Common myeloid progenitor, CD34-positive (primary cell): ENCODE data around the gene C9orf50.
A peak's percentile ranks its signal among the peaks of the same experiment; 100 is the strongest.

Experiments used
- CTCF ChIA-PET: fragments of 350-600 bp; sonication (Branson Sonifier 250); formaldehyde crosslinking; loops from one replicate; lab custom pipeline; 2021; ENCODE audit warnings: antibody characterized with exemption; lab: Charles Lee
- POLR2A ChIA-PET: fragments of 350-600 bp; sonication (Branson Sonifier 250); formaldehyde crosslinking; loops from one replicate; lab custom pipeline; 2021; ENCODE audit warnings: antibody characterized with exemption; lab: Charles Lee
- DNase-seq, 3 donors: peaks; one replicate each; pipeline versions ENCODE4 v3.0.0 to v3.0.0-alpha.2; 2013
- H3K27ac ChIP-seq, 2 experiments: 1 replicate in 1 of 2; 2 replicates in 1 of 2; pipeline ENCODE4 v1.7.0; 2013; ENCODE audit warnings: inconsistent platforms in 2 of 2, low read length in 2 of 2, mild to moderate bottlenecking in 2 of 2, low read depth in 1 of 2, moderate library complexity in 1 of 2; ENCODE audit not compliant: severe bottlenecking in 2 of 2, insufficient read depth in 1 of 2, poor library complexity in 1 of 2
- H3K27me3 ChIP-seq, 5 experiments: replicated peaks in 2 of 5; 1 replicate in 3 of 5; 2 replicates in 2 of 5; pipeline versions ENCODE4 v1.6.1 to v1.7.0; 2013; ENCODE audit warnings: low read length in 4 of 5, mild to moderate bottlenecking in 2 of 5, moderate library complexity in 2 of 5, inconsistent platforms in 1 of 5; ENCODE audit not compliant: insufficient read depth in 5 of 5, control insufficient read depth in 4 of 5
- H3K36me3 ChIP-seq, 4 experiments: 1 replicate in 2 of 4; 2 replicates in 2 of 4; pipeline versions ENCODE4 v1.6.1 to v1.7.0; 2013; ENCODE audit warnings: low read length in 3 of 4, control low read depth in 1 of 4, mild to moderate bottlenecking in 1 of 4; ENCODE audit not compliant: control insufficient read depth in 4 of 4, insufficient read depth in 4 of 4
- H3K4me1 ChIP-seq, 4 experiments: 1 replicate in 3 of 4; 2 replicates in 1 of 4; pipeline versions ENCODE4 v1.6.1 to v1.7.1; 2013; ENCODE audit warnings: low read length in 3 of 4, mild to moderate bottlenecking in 3 of 4, control low read depth in 1 of 4, inconsistent platforms in 1 of 4, moderate library complexity in 1 of 4; ENCODE audit not compliant: control insufficient read depth in 4 of 4, insufficient read depth in 4 of 4; ENCODE audit errors: control extremely low read depth in 1 of 4
- H3K4me3 ChIP-seq, 7 experiments: 1 replicate in 4 of 7; 2 replicates in 3 of 7; pipeline versions ENCODE4 v1.5.1 to v1.7.0; 2013; ENCODE audit warnings: mild to moderate bottlenecking in 7 of 7, low read length in 6 of 7, moderate library complexity in 6 of 7, inconsistent platforms in 2 of 7, low read depth in 2 of 7, control low read depth in 1 of 7; ENCODE audit not compliant: insufficient read depth in 4 of 7, control insufficient read depth in 1 of 7; ENCODE audit errors: extremely low read depth in 1 of 7
- H3K9me3 ChIP-seq, 5 experiments: 1 replicate in 4 of 5; 2 replicates in 1 of 5; pipeline versions ENCODE4 v1.6.1 to v1.7.1; 2013; ENCODE audit warnings: low read length in 4 of 5, mild to moderate bottlenecking in 2 of 5, inconsistent platforms in 1 of 5, low read depth in 1 of 5, moderate library complexity in 1 of 5; ENCODE audit not compliant: control insufficient read depth in 4 of 5, insufficient read depth in 2 of 5; ENCODE audit errors: control extremely low read depth in 1 of 5
- WGBS: methylation state at CpG from one replicate; pipeline ENCODE4 v1.1.5; 2013; ENCODE audit not compliant: insufficient coverage; 5-methylcytosine and 5-hydroxymethylcytosine counted together

C9orf50 gene

DNA sequence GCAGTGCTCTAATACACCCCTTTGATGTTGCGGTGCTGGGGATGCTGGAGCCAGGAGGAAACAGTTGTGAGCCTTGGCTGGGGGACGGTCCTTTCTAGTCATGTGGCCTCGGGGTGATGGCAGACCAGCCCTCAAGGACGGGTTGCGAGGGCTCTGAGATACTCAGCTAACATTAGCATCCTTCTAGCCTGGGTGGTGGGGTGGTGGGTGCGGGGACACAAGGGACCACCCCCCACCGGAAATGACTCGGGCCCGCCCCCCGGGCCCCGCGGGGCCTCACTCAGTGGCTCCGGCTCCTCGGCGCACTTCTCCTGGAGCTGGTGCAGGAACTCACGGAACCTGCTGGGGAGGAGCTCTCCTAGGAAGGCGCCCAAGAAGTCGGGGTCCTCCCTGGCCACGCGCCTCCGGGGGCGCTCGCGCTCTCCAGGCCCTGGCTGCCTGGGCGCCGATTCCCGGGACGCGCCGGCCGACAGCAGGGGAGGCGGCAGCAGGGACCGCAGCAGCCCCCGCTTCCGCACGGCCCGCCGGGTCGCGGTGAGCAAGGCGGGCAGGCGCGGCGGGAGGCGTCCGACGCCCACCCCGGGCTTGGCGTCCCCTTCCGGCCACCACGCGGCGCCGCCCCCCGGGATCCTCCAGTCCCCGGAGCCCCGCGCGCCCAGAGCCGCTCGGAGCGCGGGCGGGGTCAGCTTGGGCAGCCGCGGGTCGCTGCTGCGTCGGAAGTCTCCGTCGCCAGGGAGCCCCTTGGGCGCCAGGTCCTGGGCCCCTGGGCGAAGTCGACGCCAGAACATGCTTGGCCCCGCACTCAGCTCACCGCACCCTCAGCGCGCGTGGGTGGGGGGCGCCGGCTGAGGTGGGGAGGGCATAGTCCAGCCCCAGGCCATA is 873 bp downstream of the C9orf50 start:
- H3K4me1 ChIP-seq = peaks cover 8 to 28% (median 25%) of the 10 kb centered on the region in 4 experiments
- ChIA-PET CTCF (interaction anchor here (0.6 to 7.1 kb wide), 7 partner anchors 7 to 493 kb away, joined by 3 to 76 read pairs (median 9); no protein-coding TSS in a partner anchor), POLR2A (interaction anchor here (0.6 to 1.2 kb wide), 4 partner anchors 299 to 478 kb away, joined by 3 to 4 read pairs (median 3); partner anchors contain the start of gene IER5L)
- no peak overlapping the region for H3K27ac ChIP-seq
- under 1% methylated on average over 71 of the region's 82 CpGs for WGBS
- peak in 2 of 3 donors; percentile 52 to 62 for DNase-seq
- H3K4me3 ChIP-seq = peak overlapping the region; percentile 34 to 75 (median 63)
- no peaks in the 10 kb centered on the region for H3K9me3 ChIP-seq
- H3K36me3 ChIP-seq = no peaks in the 10 kb centered on the region
- peaks cover 0 to 4% (median 3%) of the 10 kb centered on the region in 5 experiments for H3K27me3 ChIP-seq

DNA sequence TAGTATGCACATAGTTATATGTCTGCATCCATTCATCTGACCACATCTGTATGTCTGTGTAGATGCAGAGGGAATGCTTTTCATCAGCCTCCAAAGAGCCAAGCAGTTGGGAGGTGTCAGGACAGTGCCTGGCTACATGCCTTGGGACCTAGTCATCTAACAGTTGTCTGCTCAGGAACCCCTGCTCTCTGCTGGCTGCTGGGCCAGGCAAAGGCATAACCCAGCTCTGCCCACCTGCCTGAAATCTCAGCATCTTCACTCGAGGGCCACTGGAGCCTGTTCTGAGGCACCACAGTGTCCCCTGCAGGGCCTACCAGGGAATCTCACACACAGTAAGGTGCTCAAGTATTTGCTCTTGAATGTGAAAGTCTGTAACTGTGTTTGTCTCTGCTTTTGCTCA is 3.7 kb downstream of the C9orf50 start:
- WGBS = no CpG with 5 or more reads among the region's 1 CpG
- peaks cover 0 to 4% (median 3%) of the 10 kb centered on the region in 5 experiments for H3K27me3 ChIP-seq
- CTCF ChIA-PET = interaction anchor here (1.4 to 1.6 kb wide), 2 partner anchors 8 to 477 kb away, joined by 5 to 6 read pairs; partner anchors contain the start of gene NTMT1
- no peak overlapping the region for H3K4me3 ChIP-seq
- no peak overlapping the region for H3K27ac ChIP-seq
- no peaks in the 10 kb centered on the region for H3K9me3 ChIP-seq
- POLR2A ChIA-PET = no interaction called here
- peak in 1 of 3 donors; percentile 33 for DNase-seq
- no peaks in the 10 kb centered on the region for H3K36me3 ChIP-seq
- peaks cover 0 to 21% (median 18%) of the 10 kb centered on the region in 4 experiments for H3K4me1 ChIP-seq

DNA sequence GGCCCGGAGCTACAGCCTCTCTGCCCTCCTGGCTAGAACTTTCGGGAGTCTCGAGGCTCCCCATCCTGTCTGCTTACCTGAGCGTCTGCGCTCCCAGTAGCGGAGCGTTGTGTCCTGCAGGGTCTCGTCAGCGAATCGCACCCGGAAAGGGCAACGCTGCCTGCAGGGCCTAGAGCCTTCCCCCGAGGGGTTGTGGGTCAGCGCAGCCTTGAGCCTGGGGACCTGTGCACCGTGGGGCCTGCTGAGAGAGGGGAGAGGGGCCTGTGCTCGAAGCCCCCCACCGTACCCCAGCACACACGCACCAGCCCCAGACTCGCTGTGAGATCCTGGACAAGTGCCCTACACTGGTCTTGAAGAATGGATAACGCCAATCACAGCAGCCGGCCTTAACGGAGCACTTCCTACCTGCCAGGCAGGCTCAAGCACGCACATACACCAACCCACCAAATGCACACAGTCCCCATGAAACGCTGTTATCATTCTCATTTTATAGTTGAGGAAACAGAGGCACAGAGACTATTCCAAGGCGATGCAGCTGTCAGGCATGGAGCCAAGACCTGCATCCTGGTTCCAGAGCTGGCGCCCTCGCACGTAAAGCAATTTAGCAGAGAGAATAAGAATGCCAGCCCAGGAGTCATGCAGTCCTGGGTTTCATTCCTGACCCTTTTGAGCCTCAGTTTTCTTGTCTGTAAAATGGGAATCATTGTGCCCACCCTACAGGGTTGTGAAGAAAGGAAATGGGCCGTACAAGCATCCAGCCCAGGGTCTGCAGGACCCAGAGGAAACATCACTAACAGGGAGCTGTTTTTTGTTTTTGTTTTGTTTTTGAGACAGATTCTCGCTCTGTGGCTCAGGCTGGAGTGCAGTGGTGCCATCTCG is 5.3 kb downstream of the C9orf50 start:
- Histone ChIP-seq H3K27me3 (peaks cover 0 to 1% (median 0%) of the 10 kb centered on the region in 5 experiments), H3K27ac (no peak overlapping the region), H3K4me1 (peaks cover 0 to 24% (median 21%) of the 10 kb centered on the region in 4 experiments), H3K4me3 (no peak overlapping the region), H3K9me3 (no peaks in the 10 kb centered on the region), H3K36me3 (no peaks in the 10 kb centered on the region)
- WGBS = 95% methylated on average over 26 of the region's 31 CpGs
- POLR2A ChIA-PET = no interaction called here
- CTCF ChIA-PET = interaction anchor here (0.7 to 4.9 kb wide), 8 partner anchors 8 to 485 kb away, joined by 3 to 76 read pairs (median 5); partner anchors contain the start of genes C9orf50 and NTMT1
- DNase-seq = no peak

DNA sequence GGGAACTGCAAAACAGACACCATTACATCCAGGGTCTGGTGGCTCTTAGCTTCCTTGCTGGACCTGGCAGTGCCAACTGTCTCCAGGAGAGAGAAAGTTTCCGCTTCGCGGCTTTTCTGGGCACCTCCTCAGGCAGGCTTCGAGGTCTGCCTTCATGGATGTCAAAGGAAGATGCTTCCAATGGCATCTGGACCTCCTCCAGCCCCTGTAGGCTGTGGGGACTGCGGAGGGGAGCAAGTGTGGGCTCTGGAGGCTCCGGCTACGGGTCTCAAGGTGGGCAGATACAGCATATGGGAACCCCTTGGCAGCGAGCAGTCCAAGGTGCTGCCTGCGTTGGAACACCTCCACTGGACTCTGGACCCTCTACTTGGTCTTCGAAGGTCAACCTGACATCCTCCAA is 6.0 kb downstream of the C9orf50 start:
- Histone ChIP-seq H3K27me3 (no peaks in the 10 kb centered on the region), H3K27ac (no peak overlapping the region), H3K36me3 (no peaks in the 10 kb centered on the region), H3K4me1 (peaks cover 0 to 20% (median 18%) of the 10 kb centered on the region in 4 experiments), H3K9me3 (no peaks in the 10 kb centered on the region), H3K4me3 (no peak overlapping the region)
- POLR2A ChIA-PET = no interaction called here
- DNase-seq = no peak
- CTCF ChIA-PET = interaction anchor here (1.4 to 4.9 kb wide), 3 partner anchors 9 to 484 kb away, joined by 4 to 76 read pairs (median 7); partner anchors contain the start of genes C9orf50 and NTMT1
- WGBS = 93% methylated on average over 10 of the region's 10 CpGs

DNA sequence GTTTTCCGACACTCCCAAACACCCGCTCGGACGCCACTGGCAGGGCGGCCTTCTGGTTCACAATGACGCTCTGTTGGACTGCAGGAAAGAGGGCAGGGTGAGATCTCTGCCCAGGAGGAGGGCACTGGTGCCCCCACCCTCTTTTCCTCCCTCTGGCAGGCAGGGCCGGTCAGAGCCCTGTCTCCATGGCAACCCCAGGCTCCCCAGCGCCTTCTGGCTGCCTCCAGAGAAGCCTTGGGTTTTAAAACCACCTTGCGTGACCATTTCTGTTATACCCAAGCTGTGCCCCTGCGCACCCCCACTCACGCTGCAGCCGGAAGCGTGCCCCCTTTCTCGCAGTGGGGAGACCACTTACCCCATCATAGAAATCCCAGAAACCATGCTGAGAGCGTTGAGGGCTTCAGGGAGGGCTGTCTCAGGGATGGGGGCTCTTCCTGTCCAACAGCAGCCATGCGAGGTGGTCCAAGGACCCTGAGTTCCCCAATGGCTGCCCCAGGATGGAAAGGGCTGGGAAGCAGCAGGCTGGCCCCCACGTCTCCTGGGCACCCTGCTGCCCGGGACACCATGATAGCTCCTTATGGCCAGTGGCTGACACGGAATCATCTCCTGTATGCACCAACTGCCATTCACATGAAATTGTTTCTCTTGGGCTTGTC is 7.3 kb downstream of the C9orf50 start:
- no peak for DNase-seq
- 74% methylated on average over 18 of the region's 19 CpGs for WGBS
- ChIA-PET CTCF (interaction anchor here (0.8 to 4.9 kb wide), 7 partner anchors 10 to 483 kb away, joined by 3 to 76 read pairs (median 7); partner anchors contain the start of genes C9orf50 and NTMT1), POLR2A (no interaction called here)
- Histone ChIP-seq H3K27ac (no peak overlapping the region), H3K36me3 (no peaks in the 10 kb centered on the region), H3K4me3 (no peak overlapping the region), H3K4me1 (peaks cover 0 to 27% (median 24%) of the 10 kb centered on the region in 4 experiments), H3K9me3 (no peaks in the 10 kb centered on the region), H3K27me3 (no peaks in the 10 kb centered on the region)

DNA sequence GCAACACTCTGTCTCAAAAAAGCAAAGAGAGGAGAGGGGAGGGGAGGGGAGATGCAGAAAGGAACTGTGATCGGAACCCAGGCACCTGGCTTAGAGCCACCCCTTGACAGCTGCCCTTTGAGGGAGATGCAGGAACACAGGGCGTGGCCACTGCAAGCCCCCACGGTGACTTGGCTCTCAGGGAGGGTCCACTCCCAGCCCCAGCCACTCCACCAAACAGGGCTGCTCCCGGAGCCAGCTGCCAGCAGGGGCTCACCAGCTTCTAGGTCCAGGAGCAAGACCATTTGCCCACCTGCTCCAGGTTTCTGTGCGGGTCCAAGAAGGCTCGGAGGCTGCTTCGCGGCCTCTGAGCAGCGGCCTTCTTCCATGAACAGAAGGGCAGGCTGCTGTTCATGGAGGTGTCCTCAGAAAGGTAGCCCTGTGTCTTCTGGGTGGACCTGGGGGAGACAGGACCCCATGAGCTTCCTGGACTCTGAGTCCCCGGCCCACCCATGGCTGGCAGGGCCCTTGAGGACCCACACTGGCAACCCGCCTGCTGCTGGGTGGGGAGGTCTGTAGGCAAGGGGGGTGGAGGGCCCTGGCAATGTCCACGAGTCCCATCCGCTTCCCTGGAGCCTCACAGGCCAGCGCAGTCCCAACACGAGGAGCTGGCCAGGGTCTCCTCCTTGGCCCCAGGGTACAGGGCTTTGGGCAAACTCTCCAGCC is 7.9 kb downstream of the C9orf50 start:
- WGBS = 94% methylated on average over 11 of the region's 15 CpGs
- no peaks in the 10 kb centered on the region for H3K9me3 ChIP-seq
- ChIA-PET CTCF (interaction anchor here (0.8 to 4.9 kb wide), 7 partner anchors 11 to 482 kb away, joined by 3 to 76 read pairs (median 7); partner anchors contain the start of genes C9orf50 and NTMT1), POLR2A (no interaction called here)
- H3K4me3 ChIP-seq = no peak overlapping the region
- DNase-seq = no peak
- no peaks in the 10 kb centered on the region for H3K27me3 ChIP-seq
- H3K27ac ChIP-seq = no peak overlapping the region
- peaks cover 0 to 34% (median 30%) of the 10 kb centered on the region in 4 experiments for H3K4me1 ChIP-seq
- no peaks in the 10 kb centered on the region for H3K36me3 ChIP-seq
